Measurements from ENCODE around the gene KCNMB2. TPM values are rescaled to one million over a fixed set of nuclear protein-coding genes. Genes with fewer than 3 reads are reported as not detected.
"Not testable (repeated sequence)": the region's sequence is repeated elsewhere in the genome, so short reads cannot be mapped to it uniquely, and the experiment has no call there.

KCNMB2 gene
- total RNA-seq, 1 experiment from 2014 or later, result not detected

GRCh38 chr3:178850450-178851190, 314.4 kb downstream of the KCNMB2 start (continued):
- TF ChIP-seq TEAD1 (CRISPR knock-in tag; IDR thresholded peaks at IDR 0.05), result no peak

GRCh38 chr3:178851564-178851963, 315.3 kb downstream of the KCNMB2 start:
- Mint-ChIP-seq H3K4me1 (peaks cover 22% of the 10 kb centered on the region), H3K4me3 (no peak overlapping the region), H3K9me3 (no peaks in the 10 kb centered on the region), H3K27me3 (ENCODE audit: low read depth) (no peaks in the 10 kb centered on the region), H3K27ac (no peak overlapping the region), H3K36me3 (no peaks in the 10 kb centered on the region)
- ChIA-PET POLR2A (no interaction called here), CTCF (no interaction called here)
- ATAC-seq (no peak), DNase-seq (ENCODE audit: low spot score) (no peak)
- TF ChIP-seq HMGXB4 (CRISPR knock-in tag; IDR thresholded peaks at IDR 0.05) (no peak), TEAD1 (CRISPR knock-in tag; IDR thresholded peaks at IDR 0.05) (no peak), CREB1 (CRISPR knock-in tag; IDR thresholded peaks at IDR 0.05) (no peak), IRF2 (CRISPR knock-in tag; IDR thresholded peaks at IDR 0.05; ENCODE audit: borderline replicate concordance, low read depth) (no peak)

- no peak for DNase-seq (ENCODE audit: low spot score)
- H3K9me3 Mint-ChIP-seq, result no peaks in the 10 kb centered on the region
- POLR2A ChIA-PET, result no interaction called here
- no peak overlapping the region for H3K27ac Mint-ChIP-seq
- no peaks in the 10 kb centered on the region for H3K27me3 Mint-ChIP-seq (ENCODE audit: low read depth)
- peaks cover 5% of the 10 kb centered on the region; the same call in 1 of the 2 replicates for H3K36me3 Mint-ChIP-seq
- TF ChIP-seq RORB (CRISPR knock-in tag; IDR thresholded peaks at IDR 0.05) (no peak), ZNF317 (CRISPR knock-in tag; IDR thresholded peaks at IDR 0.05; ENCODE audit: borderline replicate concordance, low read depth) (no peak), MXD4 (CRISPR knock-in tag; IDR thresholded peaks at IDR 0.05; ENCODE audit: borderline replicate concordance) (no peak)
- TF ChIP-seq, protein P1, sequence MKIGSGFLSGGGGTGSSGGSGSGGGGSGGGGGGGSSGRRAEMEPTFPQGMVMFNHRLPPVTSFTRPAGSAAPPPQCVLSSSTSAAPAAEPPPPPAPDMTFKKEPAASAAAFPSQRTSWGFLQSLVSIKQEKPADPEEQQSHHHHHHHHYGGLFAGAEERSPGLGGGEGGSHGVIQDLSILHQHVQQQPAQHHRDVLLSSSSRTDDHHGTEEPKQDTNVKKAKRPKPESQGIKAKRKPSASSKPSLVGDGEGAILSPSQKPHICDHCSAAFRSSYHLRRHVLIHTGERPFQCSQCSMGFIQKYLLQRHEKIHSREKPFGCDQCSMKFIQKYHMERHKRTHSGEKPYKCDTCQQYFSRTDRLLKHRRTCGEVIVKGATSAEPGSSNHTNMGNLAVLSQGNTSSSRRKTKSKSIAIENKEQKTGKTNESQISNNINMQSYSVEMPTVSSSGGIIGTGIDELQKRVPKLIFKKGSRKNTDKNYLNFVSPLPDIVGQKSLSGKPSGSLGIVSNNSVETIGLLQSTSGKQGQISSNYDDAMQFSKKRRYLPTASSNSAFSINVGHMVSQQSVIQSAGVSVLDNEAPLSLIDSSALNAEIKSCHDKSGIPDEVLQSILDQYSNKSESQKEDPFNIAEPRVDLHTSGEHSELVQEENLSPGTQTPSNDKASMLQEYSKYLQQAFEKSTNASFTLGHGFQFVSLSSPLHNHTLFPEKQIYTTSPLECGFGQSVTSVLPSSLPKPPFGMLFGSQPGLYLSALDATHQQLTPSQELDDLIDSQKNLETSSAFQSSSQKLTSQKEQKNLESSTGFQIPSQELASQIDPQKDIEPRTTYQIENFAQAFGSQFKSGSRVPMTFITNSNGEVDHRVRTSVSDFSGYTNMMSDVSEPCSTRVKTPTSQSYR (CRISPR knock-in tag; IDR thresholded peaks at IDR 0.05), result no peak
- no peak for ATAC-seq
- peaks cover 16% of the 10 kb centered on the region for H3K4me1 Mint-ChIP-seq
- CTCF ChIA-PET, result no interaction called here
- H3K4me3 Mint-ChIP-seq, result no peak overlapping the region
Observed at GRCh38 chr3:178856804-178857203, 320.6 kb downstream of the KCNMB2 start.

GRCh38 chr3:178859386-178859785, 323.1 kb downstream of the KCNMB2 start:
- no peaks in the 10 kb centered on the region for H3K9me3 Mint-ChIP-seq
- H3K27ac Mint-ChIP-seq, result peak overlapping the region; percentile 99
- ChIA-PET POLR2A (no interaction called here), CTCF (no interaction called here)
- ATAC-seq (no peak), DNase-seq (ENCODE audit: low spot score) (no peak)
- peaks cover 5% of the 10 kb centered on the region; the same call in 1 of the 2 replicates for H3K36me3 Mint-ChIP-seq
- H3K27me3 Mint-ChIP-seq (ENCODE audit: low read depth), result no peaks in the 10 kb centered on the region
- peaks cover 16% of the 10 kb centered on the region for H3K4me1 Mint-ChIP-seq
- H3K4me3 Mint-ChIP-seq, result peak overlapping the region; percentile 90
- TF ChIP-seq ZNF121 (CRISPR knock-in tag; IDR thresholded peaks at IDR 0.05) (peak; percentile 91), RORB (CRISPR knock-in tag; IDR thresholded peaks at IDR 0.05) (no peak), ETV6 (CRISPR knock-in tag; IDR thresholded peaks at IDR 0.05) (no peak)

DNA sequence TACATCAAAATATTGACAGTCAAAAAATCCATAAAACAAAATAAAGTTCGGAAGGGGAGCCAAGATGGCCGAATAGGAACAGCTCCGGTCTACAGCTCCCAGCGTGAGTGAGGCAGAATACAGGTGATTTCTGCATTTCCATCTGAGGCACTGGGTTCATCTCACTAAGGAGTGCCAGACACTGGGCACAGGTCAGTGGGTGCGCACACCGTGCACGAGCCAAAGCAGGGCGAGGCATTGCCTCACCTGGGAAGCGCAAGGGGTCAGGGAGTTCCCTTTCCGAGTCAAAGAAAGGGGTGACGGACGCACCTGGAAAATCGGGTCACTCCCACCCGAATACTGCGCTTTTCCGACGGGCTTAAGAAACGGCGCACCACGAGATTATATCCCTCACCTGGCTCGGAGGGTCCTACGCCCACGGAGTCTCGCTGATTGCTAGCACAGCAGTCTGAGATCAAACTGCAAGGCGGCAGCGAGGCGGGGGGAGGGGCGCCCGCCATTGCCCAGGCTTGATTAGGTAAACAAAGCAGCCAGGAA, 323.7 kb downstream of the KCNMB2 start:
- POLR2A ChIA-PET; H3K36me3 Mint-ChIP-seq; ATAC-seq; H3K9me3 Mint-ChIP-seq; CTCF ChIA-PET; H3K27me3 Mint-ChIP-seq (ENCODE audit: low read depth): not testable (repeated sequence)
- Mint-ChIP-seq H3K4me1 (peaks cover 16% of the 10 kb centered on the region), H3K4me3 (peak overlapping the region; percentile 90), H3K27ac (peak overlapping the region; percentile 99)
- 0 out of 2 replicates have a peak, but pooled peaks have one; percentile 25 for TF ChIP-seq ZNF416 (CRISPR knock-in tag; IDR thresholded peaks at IDR 0.05)
- TF ChIP-seq, protein P1 (CRISPR knock-in tag; IDR thresholded peaks at IDR 0.05), result 0 out of 2 replicates have a peak, but pooled peaks have one; percentile 30
- peak; percentile 12 for DNase-seq (ENCODE audit: low spot score)
